Smooth muscle cell of the umbilical artery (primary cell): ENCODE results near the gene CSF3. TPM values are rescaled to one million over a fixed set of nuclear protein-coding genes. Genes with fewer than 3 reads are reported as not detected.

Source experiments
- total RNA-seq: library from RNA; depleted of rRNA; stranded (reverse); fragments of >200 nt; gene quantifications from 2 replicates; pipeline ENCODE4 v1.2.3, GENCODE V29; 2014

Gene CSF3, protein sequence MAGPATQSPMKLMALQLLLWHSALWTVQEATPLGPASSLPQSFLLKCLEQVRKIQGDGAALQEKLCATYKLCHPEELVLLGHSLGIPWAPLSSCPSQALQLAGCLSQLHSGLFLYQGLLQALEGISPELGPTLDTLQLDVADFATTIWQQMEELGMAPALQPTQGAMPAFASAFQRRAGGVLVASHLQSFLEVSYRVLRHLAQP
- total RNA-seq = 2.3 and 3.9 TPM in 2 replicates

DNA sequence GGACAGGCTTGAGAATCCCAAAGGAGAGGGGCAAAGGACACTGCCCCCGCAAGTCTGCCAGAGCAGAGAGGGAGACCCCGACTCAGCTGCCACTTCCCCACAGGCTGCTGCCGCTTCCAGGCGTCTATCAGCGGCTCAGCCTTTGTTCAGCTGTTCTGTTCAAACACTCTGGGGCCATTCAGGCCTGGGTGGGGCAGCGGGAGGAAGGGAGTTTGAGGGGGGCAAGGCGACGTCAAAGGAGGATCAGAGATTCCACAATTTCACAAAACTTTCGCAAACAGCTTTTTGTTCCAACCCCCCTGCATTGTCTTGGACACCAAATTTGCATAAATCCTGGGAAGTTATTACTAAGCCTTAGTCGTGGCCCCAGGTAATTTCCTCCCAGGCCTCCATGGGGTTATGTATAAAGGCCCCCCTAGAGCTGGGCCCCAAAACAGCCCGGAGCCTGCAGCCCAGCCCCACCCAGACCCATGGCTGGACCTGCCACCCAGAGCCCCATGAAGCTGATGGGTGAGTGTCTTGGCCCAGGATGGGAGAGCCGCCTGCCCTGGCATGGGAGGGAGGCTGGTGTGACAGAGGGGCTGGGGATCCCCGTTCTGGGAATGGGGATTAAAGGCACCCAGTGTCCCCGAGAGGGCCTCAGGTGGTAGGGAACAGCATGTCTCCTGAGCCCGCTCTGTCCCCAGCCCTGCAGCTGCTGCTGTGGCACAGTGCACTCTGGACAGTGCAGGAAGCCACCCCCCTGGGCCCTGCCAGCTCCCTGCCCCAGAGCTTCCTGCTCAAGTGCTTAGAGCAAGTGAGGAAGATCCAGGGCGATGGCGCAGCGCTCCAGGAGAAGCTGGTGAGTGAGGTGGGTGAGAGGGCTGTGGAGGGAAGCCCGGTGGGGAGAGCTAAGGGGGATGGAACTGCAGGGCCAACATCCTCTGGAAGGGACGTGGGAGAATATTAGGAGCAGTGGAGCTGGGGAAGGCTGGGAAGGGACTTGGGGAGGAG lies at the start of gene CSF3:
Gene CSF3, plus strand, starts transcription at position 436 of the 993 bp plus-strand sequence. Its CDS starts 35 bp downstream, at position 471.

DNA sequence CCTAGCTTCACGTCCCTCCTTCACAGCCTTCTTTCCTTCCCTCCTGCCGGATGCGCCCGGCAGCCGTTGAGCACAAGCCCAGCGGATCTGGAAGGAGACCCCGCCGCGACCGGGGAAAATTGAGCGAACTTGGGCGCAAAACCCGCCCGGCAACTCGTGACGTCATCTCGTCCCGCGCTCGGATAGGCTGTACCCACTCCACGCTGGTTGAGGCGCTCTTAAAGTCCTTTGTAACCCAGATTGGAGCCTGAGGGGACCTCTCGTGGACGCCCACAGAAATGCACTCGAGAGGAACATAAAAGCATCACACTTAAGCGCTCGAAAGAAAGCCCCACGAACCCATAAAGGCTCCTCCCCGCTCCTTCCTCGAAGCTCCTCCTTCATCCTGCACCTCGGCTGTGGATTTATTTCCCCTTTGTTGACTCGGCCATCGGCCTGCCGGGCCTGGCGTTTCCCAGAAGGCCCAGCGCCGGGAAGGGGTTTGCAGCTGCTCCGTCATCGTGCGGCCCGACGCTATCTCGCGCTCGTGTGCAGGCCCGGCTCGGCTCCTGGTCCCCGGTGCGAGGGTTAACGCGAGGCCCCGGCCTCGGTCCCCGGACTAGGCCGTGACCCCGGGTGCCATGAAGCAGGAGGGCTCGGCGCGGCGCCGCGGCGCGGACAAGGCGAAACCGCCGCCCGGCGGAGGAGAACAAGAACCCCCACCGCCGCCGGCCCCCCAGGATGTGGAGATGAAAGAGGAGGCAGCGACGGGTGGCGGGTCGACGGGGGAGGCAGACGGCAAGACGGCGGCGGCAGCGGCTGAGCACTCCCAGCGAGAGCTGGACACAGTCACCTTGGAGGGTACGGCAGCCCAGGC lies 34.7 kb upstream of the CSF3 start, which contains the start of gene PSMD3:
Gene PSMD3, plus strand, starts transcription at position 457 of the 856 bp plus-strand sequence. Its CDS starts 164 bp downstream, at position 621.

DNA sequence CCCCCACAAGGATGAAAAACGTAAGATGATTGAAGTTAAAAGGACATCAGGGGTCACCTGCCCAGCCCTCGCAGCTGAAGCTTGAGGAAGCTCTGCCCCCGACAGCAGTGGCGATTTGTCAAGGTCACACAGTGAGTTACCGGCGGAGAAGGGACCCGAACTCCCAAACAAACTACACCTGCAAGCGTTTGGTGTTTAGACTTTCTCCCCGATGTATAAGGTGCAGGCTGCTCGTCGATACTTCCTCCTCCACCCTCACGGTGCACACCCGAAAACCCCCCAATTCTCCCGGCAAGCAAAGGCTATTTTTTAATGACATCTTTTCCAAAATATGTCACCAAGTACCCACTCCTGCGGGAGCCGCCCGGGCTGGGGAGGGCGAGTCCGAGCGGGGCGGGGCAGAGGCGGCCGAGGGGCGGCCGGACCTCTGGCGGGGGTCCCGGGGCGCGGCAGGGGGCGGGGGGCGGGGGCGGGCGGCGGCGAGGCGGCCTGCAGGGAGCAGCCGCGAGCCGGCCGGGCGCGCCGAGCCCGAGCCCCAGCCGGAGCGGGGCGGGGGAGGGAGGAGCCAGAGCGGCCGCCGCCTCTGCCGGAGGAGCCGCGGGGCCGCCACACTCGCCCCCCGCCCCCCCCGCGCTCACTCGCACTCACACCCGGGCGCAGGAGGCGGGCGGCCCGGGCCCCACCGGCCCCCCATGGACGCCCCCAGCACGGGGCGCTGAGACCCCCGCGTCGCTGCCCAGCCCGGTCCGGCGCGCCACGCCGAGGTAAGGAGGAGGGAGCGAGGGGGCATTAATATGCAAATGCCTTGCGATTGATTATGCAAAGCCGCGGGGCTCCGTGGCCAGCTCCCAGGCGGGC lies 47.3 kb downstream of the CSF3 start, which contains the start of gene THRA:
Gene THRA, plus strand, starts transcription at position 637 of the 858 bp plus-strand sequence. CDS start 11,524 bp downstream, outside the sequence.

Other genes starting within 250 kb of the CSF3 start
- not detected in 2 replicates for gene IKZF3, start 151.1 kb upstream of the CSF3 start, total RNA-seq
- not detected in 2 replicates for gene ZPBP2, start 147.2 kb upstream of the CSF3 start, total RNA-seq
- gene GSDMB, start 96.8 kb upstream of the CSF3 start, total RNA-seq = 12.5 and 16.2 TPM in 2 replicates
- gene ORMDL3, start 87.8 kb upstream of the CSF3 start, total RNA-seq = 68.2 and 94.4 TPM in 2 replicates
- gene LRRC3C, start 87.7 kb upstream of the CSF3 start, total RNA-seq = not detected in 2 replicates
- not detected in 2 replicates for gene GSDMA, start 52.4 kb upstream of the CSF3 start, total RNA-seq
- gene PSMD3, start 34.6 kb upstream of the CSF3 start, total RNA-seq = 99.8 and 128 TPM in 2 replicates
- 38.6 and 53.1 TPM in 2 replicates for gene MED24, start 39.0 kb downstream of the CSF3 start, total RNA-seq
- 29.4 and 34.6 TPM in 2 replicates for gene THRA, start 47.5 kb downstream of the CSF3 start, total RNA-seq
- gene NR1D1, start 85.1 kb downstream of the CSF3 start, total RNA-seq = 0.89 and 1.7 TPM in 2 replicates
- gene MSL1, start 106.5 kb downstream of the CSF3 start, total RNA-seq = 35.6 and 41.2 TPM in 2 replicates
- gene CASC3, start 125.1 kb downstream of the CSF3 start, total RNA-seq = 20.5 and 29.2 TPM in 2 replicates
- 1.8 and 3.0 TPM in 2 replicates for gene RAPGEFL1, start 162.0 kb downstream of the CSF3 start, total RNA-seq
- 6.2 and 11.8 TPM in 2 replicates for gene WIPF2, start 203.9 kb downstream of the CSF3 start, total RNA-seq